ENCODE results near the gene GAS2L1.
A peak's percentile ranks its signal among the peaks of the same experiment; 100 is the strongest.
"Not testable (repeated sequence)": the region's sequence is repeated elsewhere in the genome, so short reads cannot be mapped to it uniquely, and the experiment has no call there.

The GAS2L1 gene

DNA sequence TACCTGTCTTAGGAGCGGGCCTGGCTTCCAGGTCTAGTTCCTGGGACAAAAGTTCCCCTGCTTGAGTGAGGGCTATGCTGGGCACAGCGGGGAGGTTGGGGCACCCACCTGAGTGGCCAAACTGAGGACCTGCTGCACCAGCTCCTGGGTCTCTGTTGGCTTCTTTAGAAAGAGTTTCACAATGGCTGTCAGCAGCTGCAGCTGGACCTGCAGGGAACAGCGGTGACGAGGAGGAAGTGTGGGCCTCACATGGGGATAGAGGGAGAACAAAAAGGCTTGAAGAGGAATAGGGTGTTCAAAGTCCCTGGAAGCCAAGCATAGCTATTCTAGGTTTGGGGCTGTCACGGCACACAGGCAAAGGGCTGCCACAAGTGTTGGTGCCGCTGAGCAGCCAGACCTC lies 35.7 kb downstream of the GAS2L1 start:
- H3K4me1 ChIP-seq: peaks cover 9% of the 10 kb centered on the region
- no peak overlapping the region for H3K9ac ChIP-seq
- TF ChIP-seq, protein P1, sequence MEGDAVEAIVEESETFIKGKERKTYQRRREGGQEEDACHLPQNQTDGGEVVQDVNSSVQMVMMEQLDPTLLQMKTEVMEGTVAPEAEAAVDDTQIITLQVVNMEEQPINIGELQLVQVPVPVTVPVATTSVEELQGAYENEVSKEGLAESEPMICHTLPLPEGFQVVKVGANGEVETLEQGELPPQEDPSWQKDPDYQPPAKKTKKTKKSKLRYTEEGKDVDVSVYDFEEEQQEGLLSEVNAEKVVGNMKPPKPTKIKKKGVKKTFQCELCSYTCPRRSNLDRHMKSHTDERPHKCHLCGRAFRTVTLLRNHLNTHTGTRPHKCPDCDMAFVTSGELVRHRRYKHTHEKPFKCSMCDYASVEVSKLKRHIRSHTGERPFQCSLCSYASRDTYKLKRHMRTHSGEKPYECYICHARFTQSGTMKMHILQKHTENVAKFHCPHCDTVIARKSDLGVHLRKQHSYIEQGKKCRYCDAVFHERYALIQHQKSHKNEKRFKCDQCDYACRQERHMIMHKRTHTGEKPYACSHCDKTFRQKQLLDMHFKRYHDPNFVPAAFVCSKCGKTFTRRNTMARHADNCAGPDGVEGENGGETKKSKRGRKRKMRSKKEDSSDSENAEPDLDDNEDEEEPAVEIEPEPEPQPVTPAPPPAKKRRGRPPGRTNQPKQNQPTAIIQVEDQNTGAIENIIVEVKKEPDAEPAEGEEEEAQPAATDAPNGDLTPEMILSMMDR (IDR thresholded peaks at IDR 0.05): no peak
- no peaks in the 10 kb centered on the region for H3K36me3 ChIP-seq (ENCODE audit: control insufficient read depth, insufficient read depth, low read length)
- no peak overlapping the region for H3K4me2 ChIP-seq (ENCODE audit: low read length)
- no peaks in the 10 kb centered on the region for H3K27me3 ChIP-seq (ENCODE audit: control insufficient read depth, insufficient read depth, low read length)
- H2AFZ ChIP-seq: no peak overlapping the region
- no peaks in the 10 kb centered on the region for H3K9me3 ChIP-seq (ENCODE audit: control insufficient read depth, low read length)
- no peak overlapping the region for H3K27ac ChIP-seq
- no peaks in the 10 kb centered on the region for H3K79me2 ChIP-seq
- H3K4me3 ChIP-seq (ENCODE audit: low read depth, low read length): no peak overlapping the region

DNA sequence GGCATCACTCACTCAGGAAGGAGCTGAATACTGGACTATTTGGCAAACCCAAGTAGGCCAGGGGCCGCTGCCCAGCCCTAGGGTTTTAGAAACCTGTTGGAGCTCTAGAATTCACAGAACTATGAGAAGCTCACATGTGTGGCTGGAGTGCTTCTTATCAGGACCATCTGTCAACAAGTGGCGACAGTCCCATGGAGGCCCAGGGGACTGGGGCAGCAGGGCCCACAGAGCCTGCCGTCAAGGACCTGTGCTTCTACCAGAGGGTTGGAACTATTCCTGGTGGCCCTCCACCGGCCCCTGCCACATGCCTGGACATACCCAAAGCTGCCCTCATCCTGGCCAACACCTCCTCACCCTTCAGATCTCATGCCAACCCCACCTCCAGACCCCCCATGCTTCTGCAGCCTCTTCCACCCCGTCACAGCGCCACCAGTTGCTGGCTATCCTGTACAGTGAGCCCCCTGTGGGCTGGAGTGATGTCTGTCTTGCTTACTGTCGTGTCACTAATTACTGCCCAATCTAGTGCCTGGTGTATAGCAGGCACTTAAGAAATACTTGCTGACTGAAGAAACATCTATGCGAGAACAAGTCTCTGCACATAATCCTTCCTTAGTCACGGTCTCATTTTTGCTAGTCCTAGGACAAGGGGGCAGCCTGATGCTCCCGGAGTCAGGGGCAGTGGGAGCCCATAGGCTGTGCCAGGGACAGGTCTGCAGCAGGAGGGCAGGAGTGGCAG lies 36.3 kb downstream of the GAS2L1 start:
- H3K27me3 ChIP-seq (ENCODE audit: control insufficient read depth, insufficient read depth, low read length): no peaks in the 10 kb centered on the region
- H3K9ac ChIP-seq: no peak overlapping the region
- TF ChIP-seq, protein P1 (IDR thresholded peaks at IDR 0.05): no peak
- H3K4me1 ChIP-seq: peaks cover 9% of the 10 kb centered on the region
- peak overlapping the region; percentile 36 for H3K27ac ChIP-seq
- no peaks in the 10 kb centered on the region for H3K79me2 ChIP-seq
- no peaks in the 10 kb centered on the region for H3K36me3 ChIP-seq (ENCODE audit: control insufficient read depth, insufficient read depth, low read length)
- no peak overlapping the region for H2AFZ ChIP-seq
- H3K9me3 ChIP-seq (ENCODE audit: control insufficient read depth, low read length): no peaks in the 10 kb centered on the region
- H3K4me2 ChIP-seq (ENCODE audit: low read length): no peak overlapping the region
- H3K4me3 ChIP-seq (ENCODE audit: low read depth, low read length): no peak overlapping the region

DNA sequence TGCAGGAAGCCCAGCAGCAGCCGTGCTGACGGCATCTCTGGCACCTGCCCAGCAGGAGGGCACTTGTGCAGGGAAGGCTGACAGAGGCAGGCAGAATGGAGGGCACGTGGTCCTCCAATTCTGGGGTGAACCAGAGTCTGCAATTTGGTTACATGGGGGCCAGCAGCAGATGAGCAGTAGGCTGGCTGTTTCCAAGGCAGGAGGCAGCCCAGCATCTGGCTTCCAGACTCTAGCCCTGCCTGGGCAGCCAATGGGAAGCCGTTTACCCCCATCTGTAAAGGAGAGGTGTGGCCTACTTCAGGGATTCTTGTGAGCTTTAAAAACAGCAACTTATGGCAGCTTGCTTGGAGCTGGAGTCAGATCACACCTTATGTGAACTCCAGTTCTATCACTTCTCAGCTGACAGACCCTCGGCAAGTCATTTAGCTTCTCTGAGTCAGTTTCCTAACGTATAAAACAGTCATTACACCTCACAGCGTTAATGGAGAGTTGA lies 36.9 kb downstream of the GAS2L1 start:
- H3K27me3 ChIP-seq (ENCODE audit: control insufficient read depth, insufficient read depth, low read length): no peaks in the 10 kb centered on the region
- peak overlapping the region; percentile 36 for H3K27ac ChIP-seq
- no peaks in the 10 kb centered on the region for H3K36me3 ChIP-seq (ENCODE audit: control insufficient read depth, insufficient read depth, low read length)
- H3K4me3 ChIP-seq (ENCODE audit: low read depth, low read length): no peak overlapping the region
- TF ChIP-seq, protein P1 (IDR thresholded peaks at IDR 0.05): no peak
- no peak overlapping the region for H3K9ac ChIP-seq
- H3K4me1 ChIP-seq: peaks cover 9% of the 10 kb centered on the region
- H3K79me2 ChIP-seq: no peaks in the 10 kb centered on the region
- no peaks in the 10 kb centered on the region for H3K9me3 ChIP-seq (ENCODE audit: control insufficient read depth, low read length)
- H2AFZ ChIP-seq: no peak overlapping the region
- peak overlapping the region; percentile 37 for H3K4me2 ChIP-seq (ENCODE audit: low read length)

DNA sequence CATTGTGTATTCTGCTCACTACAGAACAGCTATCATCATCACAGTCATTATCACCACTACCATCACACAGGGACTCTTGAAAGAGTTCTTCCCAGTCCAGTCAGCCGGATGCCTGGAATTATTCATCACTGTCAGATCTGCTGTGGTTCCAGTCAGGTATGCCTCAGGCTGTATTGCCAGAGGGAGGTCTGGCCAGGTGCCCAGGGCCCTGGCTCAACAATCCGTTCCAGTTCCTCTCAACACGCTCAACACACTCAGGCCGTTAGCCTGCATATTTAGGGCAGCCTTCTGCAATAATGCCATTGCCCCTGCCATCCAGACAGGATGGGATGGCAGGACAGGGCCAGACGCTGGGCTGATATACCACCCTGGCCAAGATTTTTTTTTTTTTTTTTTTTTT lies 37.7 kb downstream of the GAS2L1 start:
- Histone ChIP-seq H3K36me3 (ENCODE audit: control insufficient read depth, insufficient read depth, low read length) (no peaks in the 10 kb centered on the region), H3K79me2 (no peaks in the 10 kb centered on the region), H3K4me3 (ENCODE audit: low read depth, low read length) (no peak overlapping the region), H3K4me2 (ENCODE audit: low read length) (no peak overlapping the region), H3K9me3 (ENCODE audit: control insufficient read depth, low read length) (no peaks in the 10 kb centered on the region), H3K27ac (peak overlapping the region; percentile 15), H2AFZ (no peak overlapping the region), H3K9ac (no peak overlapping the region), H3K27me3 (ENCODE audit: control insufficient read depth, insufficient read depth, low read length) (no peaks in the 10 kb centered on the region), H3K4me1 (peaks cover 9% of the 10 kb centered on the region)
- TF ChIP-seq, protein P1 (IDR thresholded peaks at IDR 0.05): no peak

DNA sequence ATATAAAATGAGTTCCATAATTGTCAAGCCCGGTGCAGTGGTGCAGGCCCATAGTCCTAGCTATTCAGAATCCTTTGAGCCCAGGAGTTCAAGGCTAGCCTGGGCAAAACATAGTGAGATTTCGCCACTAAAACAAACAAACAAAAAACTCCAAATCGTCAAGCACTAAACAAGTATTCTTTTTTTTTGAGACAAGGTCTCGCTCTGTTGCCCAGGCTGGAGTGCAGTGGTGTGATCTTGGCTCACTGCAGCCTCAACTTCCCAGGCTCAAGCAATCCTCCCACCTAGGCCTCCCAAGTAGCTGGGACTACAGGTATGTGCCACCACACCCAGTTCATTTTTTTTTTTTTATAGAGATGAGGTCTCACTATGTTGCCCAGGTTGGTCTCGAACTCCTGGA lies 38.4 kb downstream of the GAS2L1 start:
- H3K79me2 ChIP-seq; H3K4me3 ChIP-seq (ENCODE audit: low read depth, low read length); H3K36me3 ChIP-seq (ENCODE audit: control insufficient read depth, insufficient read depth, low read length); H3K4me2 ChIP-seq (ENCODE audit: low read length); H3K9me3 ChIP-seq (ENCODE audit: control insufficient read depth, low read length); H3K9ac ChIP-seq; H3K27me3 ChIP-seq (ENCODE audit: control insufficient read depth, insufficient read depth, low read length); H3K4me1 ChIP-seq; H2AFZ ChIP-seq: not testable (repeated sequence)
- peak overlapping the region; percentile 20 for H3K27ac ChIP-seq
